ENCODE measurements around the gene PROX1. TPM values are rescaled to one million over a fixed set of nuclear protein-coding genes. Genes with fewer than 3 reads are reported as not detected.

Gene PROX1
- total RNA-seq, 1 donor from 2014 or later, result 23.9 TPM

DNA sequence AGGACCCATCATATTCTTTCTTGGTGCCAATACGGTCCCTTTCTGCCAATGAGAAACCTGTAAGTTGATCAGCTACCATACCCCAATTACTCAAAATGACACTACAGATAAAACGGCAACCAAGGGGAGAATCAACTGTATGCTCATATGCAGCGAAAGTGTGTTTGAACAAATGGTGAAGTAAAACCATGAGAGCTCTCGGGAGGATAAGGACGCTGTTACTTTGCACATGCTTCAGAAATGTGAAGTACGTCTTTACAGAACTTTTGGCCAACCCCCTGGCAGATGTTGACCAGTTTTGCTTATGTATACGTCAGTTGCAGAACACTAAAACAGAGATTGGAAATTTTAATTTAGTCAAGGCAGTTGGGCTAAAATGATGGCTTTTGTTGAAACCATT lies 79.6 kb downstream of the PROX1 start:
- Mint-ChIP-seq H3K4me1 (ENCODE audit: unreplicated experiment) (peaks cover 14% of the 10 kb centered on the region), H3K9me3 (no peaks in the 10 kb centered on the region), H3K27me3 (peaks cover 18% of the 10 kb centered on the region), H3K36me3 (no peaks in the 10 kb centered on the region), H3K4me3 (no peak overlapping the region), H3K27ac (peak overlapping the region; percentile 3)
- no peak for DNase-seq (ENCODE audit: extremely low spot score, unreplicated experiment)
- TF ChIP-seq, protein P1, sequence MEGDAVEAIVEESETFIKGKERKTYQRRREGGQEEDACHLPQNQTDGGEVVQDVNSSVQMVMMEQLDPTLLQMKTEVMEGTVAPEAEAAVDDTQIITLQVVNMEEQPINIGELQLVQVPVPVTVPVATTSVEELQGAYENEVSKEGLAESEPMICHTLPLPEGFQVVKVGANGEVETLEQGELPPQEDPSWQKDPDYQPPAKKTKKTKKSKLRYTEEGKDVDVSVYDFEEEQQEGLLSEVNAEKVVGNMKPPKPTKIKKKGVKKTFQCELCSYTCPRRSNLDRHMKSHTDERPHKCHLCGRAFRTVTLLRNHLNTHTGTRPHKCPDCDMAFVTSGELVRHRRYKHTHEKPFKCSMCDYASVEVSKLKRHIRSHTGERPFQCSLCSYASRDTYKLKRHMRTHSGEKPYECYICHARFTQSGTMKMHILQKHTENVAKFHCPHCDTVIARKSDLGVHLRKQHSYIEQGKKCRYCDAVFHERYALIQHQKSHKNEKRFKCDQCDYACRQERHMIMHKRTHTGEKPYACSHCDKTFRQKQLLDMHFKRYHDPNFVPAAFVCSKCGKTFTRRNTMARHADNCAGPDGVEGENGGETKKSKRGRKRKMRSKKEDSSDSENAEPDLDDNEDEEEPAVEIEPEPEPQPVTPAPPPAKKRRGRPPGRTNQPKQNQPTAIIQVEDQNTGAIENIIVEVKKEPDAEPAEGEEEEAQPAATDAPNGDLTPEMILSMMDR (conservative IDR thresholded peaks at IDR 0.05), result no peak

GRCh38 chr1:214067853-214068703 lies 80.3 kb downstream of the PROX1 start:
- Mint-ChIP-seq H3K4me3 (no peak overlapping the region), H3K4me1 (ENCODE audit: unreplicated experiment) (peaks cover 18% of the 10 kb centered on the region), H3K9me3 (no peaks in the 10 kb centered on the region), H3K27me3 (peaks cover 18% of the 10 kb centered on the region), H3K36me3 (no peaks in the 10 kb centered on the region), H3K27ac (peak overlapping the region; percentile 3)
- TF ChIP-seq, protein P1 (conservative IDR thresholded peaks at IDR 0.05), result no peak
- DNase-seq (ENCODE audit: extremely low spot score, unreplicated experiment), result no peak

GRCh38 chr1:214068979-214069378 lies 81.2 kb downstream of the PROX1 start:
- TF ChIP-seq, protein P1 (conservative IDR thresholded peaks at IDR 0.05), result no peak
- no peaks in the 10 kb centered on the region for H3K36me3 Mint-ChIP-seq
- DNase-seq (ENCODE audit: extremely low spot score, unreplicated experiment), result no peak
- H3K4me1 Mint-ChIP-seq (ENCODE audit: unreplicated experiment), result peaks cover 18% of the 10 kb centered on the region
- no peaks in the 10 kb centered on the region for H3K9me3 Mint-ChIP-seq
- no peak overlapping the region for H3K27ac Mint-ChIP-seq
- no peak overlapping the region for H3K4me3 Mint-ChIP-seq
- H3K27me3 Mint-ChIP-seq, result peaks cover 18% of the 10 kb centered on the region

DNA sequence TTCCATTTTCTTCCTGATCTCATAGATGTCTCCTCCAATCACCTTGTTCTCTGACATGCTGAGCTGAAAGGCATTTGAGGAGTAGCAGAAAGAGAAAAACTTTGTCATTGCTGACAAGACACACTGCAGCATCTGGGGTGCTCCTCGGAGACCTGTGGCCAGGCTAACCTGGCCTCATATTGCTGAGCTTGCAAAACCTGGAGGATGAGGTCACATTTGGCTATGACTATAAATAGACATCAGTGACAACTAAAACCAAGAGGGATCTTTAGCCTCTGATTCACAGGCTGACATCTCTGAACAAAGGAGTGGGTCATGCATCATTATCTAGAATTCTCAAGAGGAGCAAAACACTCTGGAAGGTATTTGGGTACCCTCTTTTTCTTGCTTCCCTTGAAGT lies 83.7 kb downstream of the PROX1 start:
- Mint-ChIP-seq H3K4me1 (ENCODE audit: unreplicated experiment) (peaks cover 38% of the 10 kb centered on the region), H3K27me3 (peaks cover 16% of the 10 kb centered on the region), H3K27ac (no peak overlapping the region), H3K36me3 (no peaks in the 10 kb centered on the region), H3K4me3 (no peak overlapping the region), H3K9me3 (no peaks in the 10 kb centered on the region)
- TF ChIP-seq, protein P1 (conservative IDR thresholded peaks at IDR 0.05), result no peak
- no peak for DNase-seq (ENCODE audit: extremely low spot score, unreplicated experiment)

GRCh38 chr1:214072426-214073157 lies 84.8 kb downstream of the PROX1 start:
- H3K27me3 Mint-ChIP-seq, result peaks cover 12% of the 10 kb centered on the region
- H3K4me1 Mint-ChIP-seq (ENCODE audit: unreplicated experiment), result peaks cover 31% of the 10 kb centered on the region
- H3K4me3 Mint-ChIP-seq, result no peak overlapping the region
- no peak for DNase-seq (ENCODE audit: extremely low spot score, unreplicated experiment)
- no peak overlapping the region for H3K27ac Mint-ChIP-seq
- TF ChIP-seq, protein P1 (conservative IDR thresholded peaks at IDR 0.05), result no peak
- H3K36me3 Mint-ChIP-seq, result no peaks in the 10 kb centered on the region
- no peaks in the 10 kb centered on the region for H3K9me3 Mint-ChIP-seq
